Bronchial smooth muscle cell (primary cell): ENCODE measurements around the gene SLC25A22. TPM values are rescaled to one million over a fixed set of nuclear protein-coding genes. Genes with fewer than 3 reads are reported as not detected.

ENCODE experiments used
- total RNA-seq: library from RNA; depleted of rRNA; stranded (reverse); fragments of >200 nt; gene quantifications from 2 replicates; pipeline ENCODE4 v1.2.1, GENCODE V29; 2014

Gene SLC25A22
- 11.8 and 12.5 TPM in 2 replicates for total RNA-seq

GRCh38 chr11:798093-798713 lies at the start of gene SLC25A22:
SLC25A22 (minus strand) TSS chr11:798281; CDS start chr11:795006, 3,275 bp downstream.

GRCh38 chr11:842370-843002 lies 44.4 kb upstream of the SLC25A22 start, which contains the start of the genes POLR2L and TSPAN4:
POLR2L (minus strand) TSS chr11:842529; CDS start chr11:842508, 21 bp downstream.
TSPAN4 (plus strand) TSS chr11:842852; CDS start chr11:850305, 7,453 bp downstream.

GRCh38 chr11:832529-833113 lies 34.5 kb upstream of the SLC25A22 start, which contains the start of gene CD151:
CD151 (plus strand) TSS chr11:832952; CDS start chr11:836070, 3,118 bp downstream.

GRCh38 chr11:827897-828192 lies 29.8 kb upstream of the SLC25A22 start, which contains the start of gene CRACR2B:
CRACR2B (plus strand) TSS chr11:827919; CDS start chr11:828608, 689 bp downstream.

GRCh38 chr11:818396-819128 lies 20.5 kb upstream of the SLC25A22 start, which contains the start of gene PNPLA2:
PNPLA2 (plus strand) TSS chr11:818914; CDS start chr11:819719, 805 bp downstream.

GRCh38 chr11:809287-810039 lies 11.4 kb upstream of the SLC25A22 start, which contains the start of gene RPLP2:
RPLP2 (plus strand) TSS chr11:809967; CDS start chr11:810235, 268 bp downstream.

GRCh38 chr11:789943-790342 lies 8.1 kb downstream of the SLC25A22 start, which contains the start of gene CEND1:
CEND1 (minus strand) TSS chr11:790090; CDS start chr11:788576, 1,514 bp downstream.

GRCh38 chr11:777288-778255 lies 20.5 kb downstream of the SLC25A22 start, which contains the start of gene GATD1:
GATD1 (minus strand) TSS chr11:777487; CDS start chr11:777462, 25 bp downstream.

GRCh38 chr11:747158-748006 lies 50.7 kb downstream of the SLC25A22 start, which contains the start of gene TALDO1:
TALDO1 (plus strand) TSS chr11:747464; CDS start chr11:747482, 18 bp downstream.

Other genes starting within 250 kb of the SLC25A22 start
- gene LMNTD2, start 237.5 kb downstream of the SLC25A22 start, total RNA-seq: 0.47 TPM in 1 of 2 replicates, not detected in the other
- gene RASSF7, start 237.3 kb downstream of the SLC25A22 start, total RNA-seq: 0.34 and 2.0 TPM in 2 replicates
- 17.9 and 18.0 TPM in 2 replicates for gene PHRF1, start 221.8 kb downstream of the SLC25A22 start, total RNA-seq
- gene IRF7, start 182.3 kb downstream of the SLC25A22 start, total RNA-seq: 4.9 and 5.8 TPM in 2 replicates
- gene CDHR5, start 173.3 kb downstream of the SLC25A22 start, total RNA-seq: not detected in 2 replicates
- 0.43 and 0.47 TPM in 2 replicates for gene SCT, start 171.1 kb downstream of the SLC25A22 start, total RNA-seq
- under 0.01 TPM in 1 of 2 replicates, not detected in the other for gene DRD4, start 161.0 kb downstream of the SLC25A22 start, total RNA-seq
- 28.7 and 43.7 TPM in 2 replicates for gene DEAF1, start 103.1 kb downstream of the SLC25A22 start, total RNA-seq
- gene TMEM80, start 102.5 kb downstream of the SLC25A22 start, total RNA-seq: 3.8 and 5.8 TPM in 2 replicates
- 64.5 and 88.6 TPM in 2 replicates for gene EPS8L2, start 92.0 kb downstream of the SLC25A22 start, total RNA-seq
- gene TALDO1, start 50.8 kb downstream of the SLC25A22 start, total RNA-seq: 127 and 174 TPM in 2 replicates
- gene GATD1, start 20.8 kb downstream of the SLC25A22 start, total RNA-seq: 20.5 and 20.8 TPM in 2 replicates
- gene CEND1, start 8.2 kb downstream of the SLC25A22 start, total RNA-seq: 0.69 and 2.0 TPM in 2 replicates
- 7.1 and 9.9 TPM in 2 replicates for gene PIDD1, start 7.0 kb upstream of the SLC25A22 start, total RNA-seq
- gene RPLP2, start 11.7 kb upstream of the SLC25A22 start, total RNA-seq: 334 and 584 TPM in 2 replicates
- 18.8 TPM in 2 replicates for gene PNPLA2, start 20.6 kb upstream of the SLC25A22 start, total RNA-seq
- 0.43 and 2.4 TPM in 2 replicates for gene CRACR2B, start 29.6 kb upstream of the SLC25A22 start, total RNA-seq
- 615 and 663 TPM in 2 replicates for gene CD151, start 34.7 kb upstream of the SLC25A22 start, total RNA-seq
- 324 and 475 TPM in 2 replicates for gene POLR2L, start 44.2 kb upstream of the SLC25A22 start, total RNA-seq
- 130 and 162 TPM in 2 replicates for gene TSPAN4, start 44.6 kb upstream of the SLC25A22 start, total RNA-seq
- gene CHID1, start 112.5 kb upstream of the SLC25A22 start, total RNA-seq: 42.7 and 63.5 TPM in 2 replicates
- gene AP2A2, start 127.6 kb upstream of the SLC25A22 start, total RNA-seq: 22.9 and 27.0 TPM in 2 replicates
- gene MUC6, start 238.4 kb upstream of the SLC25A22 start, total RNA-seq: not detected in 2 replicates